Gastrocnemius medialis (tissue), 4 donors: ENCODE measurements around the gene KIAA0040.

Experiments used
- CTCF ChIP-seq, 5 experiments: fragments of 450-650 bp in 3 of 5; fragments of 200-600 bp in 2 of 5; sonication (generic) in 2 of 5; IDR thresholded peaks in 4 of 5; conservative IDR thresholded peaks in 1 of 5; 1 replicate in 4 of 5; 2 replicates in 1 of 5; pipeline ENCODE4 v1.5.1; 2016 to 2019; ENCODE audit warnings: antibody characterized with exemption in 5 of 5, mild to moderate bottlenecking in 3 of 5, moderate library complexity in 3 of 5
- POLR2A ChIP-seq, 2 donors: fragments of 450-650 bp; IDR thresholded peaks; one replicate each; pipeline ENCODE4 v1.6.1; 2017; ENCODE audit warnings: antibody characterized with exemption in 2 of 2, mild to moderate bottlenecking in 2 of 2, moderate library complexity in 2 of 2

- no peak for TF ChIP-seq CTCF (IDR thresholded peaks at IDR 0.05 in 4 of 5, conservative IDR thresholded peaks at IDR 0.05 in 1 of 5)
- no peak for TF ChIP-seq POLR2A (IDR thresholded peaks at IDR 0.05)
Observed at GRCh38 chr1:175126347-175126746, 66.2 kb downstream of the KIAA0040 start.
